Epithelial cell of esophagus (primary cell): ENCODE measurements around the gene ARVCF.

Experiments used
- DNase-seq: peaks from one replicate; pipeline ENCODE4 v3.0.0; 2010; ENCODE audit warnings: low read depth
- H3K4me3 ChIP-seq: 2 replicates; pipeline ENCODE4 v1.5.1; 2011; ENCODE audit warnings: mild to moderate bottlenecking, low read length, control low read depth
- TF ChIP-seq, protein P1 (sequence below): IDR thresholded peaks from 2 replicates; pipeline ENCODE4 v1.5.1; 2011; ENCODE audit warnings: low read depth, mild to moderate bottlenecking, low read length, control low read depth, inconsistent platforms; ENCODE audit not compliant: insufficient read depth; ENCODE audit errors: missing control alignments

ARVCF gene

GRCh38 chr22:20062766-20063083 is 46.1 kb upstream of the ARVCF start:
- peak; percentile 92 for DNase-seq
- TF ChIP-seq, protein P1, sequence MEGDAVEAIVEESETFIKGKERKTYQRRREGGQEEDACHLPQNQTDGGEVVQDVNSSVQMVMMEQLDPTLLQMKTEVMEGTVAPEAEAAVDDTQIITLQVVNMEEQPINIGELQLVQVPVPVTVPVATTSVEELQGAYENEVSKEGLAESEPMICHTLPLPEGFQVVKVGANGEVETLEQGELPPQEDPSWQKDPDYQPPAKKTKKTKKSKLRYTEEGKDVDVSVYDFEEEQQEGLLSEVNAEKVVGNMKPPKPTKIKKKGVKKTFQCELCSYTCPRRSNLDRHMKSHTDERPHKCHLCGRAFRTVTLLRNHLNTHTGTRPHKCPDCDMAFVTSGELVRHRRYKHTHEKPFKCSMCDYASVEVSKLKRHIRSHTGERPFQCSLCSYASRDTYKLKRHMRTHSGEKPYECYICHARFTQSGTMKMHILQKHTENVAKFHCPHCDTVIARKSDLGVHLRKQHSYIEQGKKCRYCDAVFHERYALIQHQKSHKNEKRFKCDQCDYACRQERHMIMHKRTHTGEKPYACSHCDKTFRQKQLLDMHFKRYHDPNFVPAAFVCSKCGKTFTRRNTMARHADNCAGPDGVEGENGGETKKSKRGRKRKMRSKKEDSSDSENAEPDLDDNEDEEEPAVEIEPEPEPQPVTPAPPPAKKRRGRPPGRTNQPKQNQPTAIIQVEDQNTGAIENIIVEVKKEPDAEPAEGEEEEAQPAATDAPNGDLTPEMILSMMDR, result no peak
- H3K4me3 ChIP-seq, result no peak overlapping the region

GRCh38 chr22:20062043-20062765 is 45.6 kb upstream of the ARVCF start:
- DNase-seq, result no peak
- H3K4me3 ChIP-seq, result no peak overlapping the region
- TF ChIP-seq, protein P1, result no peak

GRCh38 chr22:20061481-20061861 is 44.8 kb upstream of the ARVCF start:
- DNase-seq, result peak; percentile 86
- TF ChIP-seq, protein P1, result no peak
- no peak overlapping the region for H3K4me3 ChIP-seq

DNA sequence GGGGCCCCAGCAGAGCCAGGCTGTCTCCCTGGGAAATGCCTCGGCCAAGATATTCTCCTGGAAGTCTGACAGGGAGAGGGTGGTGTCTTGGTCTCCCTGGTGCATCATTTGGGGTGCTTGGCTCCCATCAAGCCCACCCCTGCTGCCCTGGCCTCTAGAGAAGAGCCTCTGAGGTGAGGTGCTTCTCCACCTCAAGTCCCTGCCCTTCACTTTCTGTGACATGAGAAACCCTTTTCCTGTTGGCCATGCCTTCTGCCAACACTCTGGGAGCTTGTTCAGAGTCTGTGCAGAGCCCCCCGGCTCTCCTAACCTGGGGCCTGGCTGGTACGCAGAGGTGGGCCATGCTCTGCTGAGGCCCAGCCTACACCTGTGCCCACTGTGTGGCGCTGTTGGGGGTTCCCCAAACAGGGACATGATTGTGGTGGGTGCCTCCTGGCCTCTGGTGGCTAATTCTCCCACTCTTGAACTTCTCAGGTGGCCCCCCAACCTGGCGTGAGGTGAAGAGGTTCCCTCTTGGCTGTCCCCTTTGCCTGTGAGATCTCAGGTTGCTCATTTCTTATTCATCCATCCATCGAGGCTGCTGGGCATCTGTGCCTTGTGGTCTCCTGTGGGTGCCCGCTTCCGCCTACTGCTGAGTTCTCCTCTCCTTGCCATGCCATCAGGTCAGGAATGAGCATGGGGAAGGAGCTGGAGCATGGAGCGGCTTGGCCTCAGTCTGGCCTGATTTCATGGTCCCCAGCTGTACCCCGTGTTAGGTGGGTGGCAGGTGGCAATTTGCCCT is 44.3 kb upstream of the ARVCF start:
- DNase-seq, result no peak
- TF ChIP-seq, protein P1, result no peak
- H3K4me3 ChIP-seq, result no peak overlapping the region

DNA sequence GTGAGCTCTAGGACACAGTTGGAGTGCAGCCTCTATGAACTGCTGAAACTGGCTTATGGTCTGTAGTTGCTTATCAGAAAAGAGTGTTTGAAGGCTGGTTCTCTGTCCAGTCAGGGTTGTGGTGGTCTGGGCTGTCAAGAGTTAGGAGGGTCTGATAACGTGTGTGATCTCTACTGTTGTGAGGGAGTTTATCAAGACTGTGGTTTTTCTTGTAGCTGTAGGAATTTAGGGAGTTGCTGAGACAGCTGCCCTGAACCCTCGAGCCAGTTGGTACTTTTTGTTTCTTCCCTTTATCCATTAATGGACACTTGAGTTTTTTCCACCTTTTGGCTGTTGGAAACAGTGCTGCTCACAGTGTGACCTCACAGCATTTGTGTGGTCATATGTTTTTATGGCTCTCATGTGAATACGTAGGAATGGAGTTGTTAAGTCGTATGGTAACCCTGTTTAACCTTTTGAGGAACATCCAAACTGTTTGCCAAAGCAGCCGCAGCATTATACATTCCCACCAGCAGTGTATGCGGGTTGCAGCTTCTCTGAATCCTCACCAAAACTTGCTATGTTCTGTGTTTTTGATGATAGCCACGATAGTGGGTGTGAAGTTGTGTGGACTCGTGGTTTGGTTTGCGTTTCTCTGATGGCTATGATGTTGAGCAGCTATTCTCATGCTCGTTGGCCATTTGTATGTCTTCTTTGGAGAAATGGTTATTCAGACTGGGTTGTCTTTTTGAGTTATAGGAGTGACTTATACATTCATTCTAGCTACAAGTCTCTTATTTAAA is 42.6 kb upstream of the ARVCF start:
- TF ChIP-seq, protein P1, result no peak
- no peak overlapping the region for H3K4me3 ChIP-seq
- DNase-seq, result no peak

GRCh38 chr22:20057596-20058268 is 41.1 kb upstream of the ARVCF start:
- DNase-seq, result no peak
- TF ChIP-seq, protein P1, result no peak
- no peak overlapping the region for H3K4me3 ChIP-seq
